Measurements from ENCODE around the gene TEX47. TPM values are rescaled to one million over a fixed set of nuclear protein-coding genes. Genes with fewer than 3 reads are reported as not detected.

Gene TEX47
- total RNA-seq, 2 experiments from 2014 or later = not detected

GRCh38 chr7:88791891-88792290, 3.6 kb downstream of the TEX47 start:
- intact Hi-C loops (cut with micrococcal nuclease; ENCODE audit: unreplicated experiment) = no loop called here
- no TSS peak for BruUV-seq (replicated peaks)

GRCh38 chr7:88789480-88790064, 6.0 kb downstream of the TEX47 start:
- Histone ChIP-seq H3K27ac (ENCODE audit: low read depth, low read length, poor library complexity, severe bottlenecking) (no peak overlapping the region), H3K4me1 (ENCODE audit: insufficient read depth, low read length, poor library complexity, severe bottlenecking) (no peaks in the 10 kb centered on the region), H2AFZ (ENCODE audit: low read length) (no peak overlapping the region), H3K4me2 (ENCODE audit: low read length) (no peak overlapping the region), H3K4me3 (ENCODE audit: low read depth, low read length, poor library complexity, severe bottlenecking) (no peak overlapping the region), H4K20me1 (ENCODE audit: insufficient read depth, low read length) (no peaks in the 10 kb centered on the region), H3K36me3 (ENCODE audit: insufficient read depth, low read length) (no peaks in the 10 kb centered on the region), H3K79me2 (ENCODE audit: insufficient read depth, low read depth, low read length) (no peaks in the 10 kb centered on the region), H3K9me2 (ENCODE audit: insufficient read depth, low read length) (no peaks in the 10 kb centered on the region), H3K9me3 (ENCODE audit: low read length) (no peaks in the 10 kb centered on the region)
- TF ChIP-seq CTCF (conservative IDR thresholded peaks at IDR 0.05; ENCODE audit: low read length) (peak; percentile 87), EZH2phosphoT487 (IDR thresholded peaks at IDR 0.05; ENCODE audit: borderline replicate concordance, low read depth, low read length) (no peak)
- intact Hi-C loops (cut with micrococcal nuclease; ENCODE audit: unreplicated experiment) = no loop called here
- peak; percentile 37 for DNase-seq (ENCODE audit: low spot score)
- ChIA-PET POLR2A (interaction anchor here (0.9 kb wide), 1 partner anchor 8 kb away, joined by 3 read pairs; no protein-coding TSS in a partner anchor), CTCF (ENCODE audit: unreplicated experiment) (no interaction called here)
- no TSS peak for BruUV-seq (replicated peaks)

More at GRCh38 chr7:88791891-88792290, 3.6 kb downstream of the TEX47 start:
- POLR2A ChIA-PET = interaction anchor here (1.7 kb wide), 1 partner anchor 13 kb away, joined by 5 read pairs; no protein-coding TSS in a partner anchor
- Histone ChIP-seq H3K4me3 (ENCODE audit: low read depth, low read length, poor library complexity, severe bottlenecking) (no peak overlapping the region), H3K9me3 (ENCODE audit: low read length) (no peaks in the 10 kb centered on the region), H3K4me2 (ENCODE audit: low read length) (no peak overlapping the region), H3K9me2 (ENCODE audit: insufficient read depth, low read length) (no peaks in the 10 kb centered on the region), H3K4me1 (ENCODE audit: insufficient read depth, low read length, poor library complexity, severe bottlenecking) (no peaks in the 10 kb centered on the region), H3K79me2 (ENCODE audit: insufficient read depth, low read depth, low read length) (no peaks in the 10 kb centered on the region), H2AFZ (ENCODE audit: low read length) (no peak overlapping the region), H3K27ac (ENCODE audit: low read depth, low read length, poor library complexity, severe bottlenecking) (no peak overlapping the region), H3K36me3 (ENCODE audit: insufficient read depth, low read length) (no peaks in the 10 kb centered on the region), H4K20me1 (ENCODE audit: insufficient read depth, low read length) (no peaks in the 10 kb centered on the region)
- TF ChIP-seq CTCF (conservative IDR thresholded peaks at IDR 0.05; ENCODE audit: low read length) (no peak), EZH2phosphoT487 (IDR thresholded peaks at IDR 0.05; ENCODE audit: borderline replicate concordance, low read depth, low read length) (no peak)
- CTCF ChIA-PET (ENCODE audit: unreplicated experiment) = no interaction called here
- DNase-seq (ENCODE audit: low spot score) = no peak

GRCh38 chr7:88787777-88788176, 7.8 kb downstream of the TEX47 start:
- ChIA-PET CTCF (ENCODE audit: unreplicated experiment) (no interaction called here), POLR2A (no interaction called here)
- H3K27ac ChIP-seq (ENCODE audit: low read depth, low read length, poor library complexity, severe bottlenecking) = no peak overlapping the region
- no TSS peak for BruUV-seq (replicated peaks)
- intact Hi-C loops (cut with micrococcal nuclease; ENCODE audit: unreplicated experiment) = no loop called here
- H3K4me1 ChIP-seq (ENCODE audit: insufficient read depth, low read length, poor library complexity, severe bottlenecking) = no peaks in the 10 kb centered on the region
- no peak overlapping the region for H3K4me2 ChIP-seq (ENCODE audit: low read length)
- no peaks in the 10 kb centered on the region for H3K36me3 ChIP-seq (ENCODE audit: insufficient read depth, low read length)
- no peaks in the 10 kb centered on the region for H3K9me2 ChIP-seq (ENCODE audit: insufficient read depth, low read length)
- H4K20me1 ChIP-seq (ENCODE audit: insufficient read depth, low read length) = no peaks in the 10 kb centered on the region
- H3K9me3 ChIP-seq (ENCODE audit: low read length) = no peaks in the 10 kb centered on the region
- no peaks in the 10 kb centered on the region for H3K79me2 ChIP-seq (ENCODE audit: insufficient read depth, low read depth, low read length)
- DNase-seq (ENCODE audit: low spot score) = no peak
- TF ChIP-seq CTCF (conservative IDR thresholded peaks at IDR 0.05; ENCODE audit: low read length) (no peak), EZH2phosphoT487 (IDR thresholded peaks at IDR 0.05; ENCODE audit: borderline replicate concordance, low read depth, low read length) (no peak)
- no peak overlapping the region for H3K4me3 ChIP-seq (ENCODE audit: low read depth, low read length, poor library complexity, severe bottlenecking)
- H2AFZ ChIP-seq (ENCODE audit: low read length) = no peak overlapping the region
